GM18519 (cell line): Measurements from ENCODE around the gene INPP4A.

Experiments used
- ATAC-seq: cut with Tn5 transposase; IDR thresholded peaks from one replicate; pipeline ENCODE4 v1.9.1; 2021; ENCODE audit warnings: mild to moderate bottlenecking, moderate library complexity; ENCODE audit not compliant: unreplicated experiment, low FRiP score

Gene INPP4A

GRCh38 chr2:98473995-98474780, 29.5 kb downstream of the INPP4A start:
- peak; percentile 32 for ATAC-seq

DNA sequence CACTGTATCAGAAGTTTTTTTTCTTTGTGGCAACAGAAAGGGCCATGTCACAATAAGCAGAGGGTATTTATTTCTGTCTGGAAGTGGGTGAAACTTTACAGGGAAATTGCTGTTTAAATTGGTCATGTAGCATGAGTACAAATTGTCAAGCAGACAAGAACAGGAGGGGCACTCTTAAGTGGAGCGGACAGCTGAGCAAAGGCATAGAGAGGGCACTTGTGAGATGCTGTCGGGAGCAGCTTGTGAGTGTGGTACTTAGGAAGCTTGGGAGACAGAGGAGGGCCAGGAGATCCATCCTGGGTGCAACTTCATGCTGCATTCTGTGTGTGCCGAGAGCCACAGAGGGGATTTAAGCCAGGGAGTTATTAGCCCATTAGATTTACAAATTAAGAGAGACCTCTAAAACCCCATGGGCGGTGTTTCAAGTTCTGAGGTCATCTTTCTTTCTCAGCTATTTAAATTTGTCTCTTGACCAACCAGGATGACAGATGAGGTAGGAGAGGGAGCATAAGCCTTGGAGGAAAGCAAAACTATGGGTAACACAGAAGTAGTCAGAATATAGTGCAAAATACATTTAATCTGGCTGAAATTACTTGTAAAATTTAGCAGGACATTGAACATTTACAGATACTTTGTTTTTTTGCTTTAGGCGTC, 30.4 kb downstream of the INPP4A start:
- no peak for ATAC-seq

DNA sequence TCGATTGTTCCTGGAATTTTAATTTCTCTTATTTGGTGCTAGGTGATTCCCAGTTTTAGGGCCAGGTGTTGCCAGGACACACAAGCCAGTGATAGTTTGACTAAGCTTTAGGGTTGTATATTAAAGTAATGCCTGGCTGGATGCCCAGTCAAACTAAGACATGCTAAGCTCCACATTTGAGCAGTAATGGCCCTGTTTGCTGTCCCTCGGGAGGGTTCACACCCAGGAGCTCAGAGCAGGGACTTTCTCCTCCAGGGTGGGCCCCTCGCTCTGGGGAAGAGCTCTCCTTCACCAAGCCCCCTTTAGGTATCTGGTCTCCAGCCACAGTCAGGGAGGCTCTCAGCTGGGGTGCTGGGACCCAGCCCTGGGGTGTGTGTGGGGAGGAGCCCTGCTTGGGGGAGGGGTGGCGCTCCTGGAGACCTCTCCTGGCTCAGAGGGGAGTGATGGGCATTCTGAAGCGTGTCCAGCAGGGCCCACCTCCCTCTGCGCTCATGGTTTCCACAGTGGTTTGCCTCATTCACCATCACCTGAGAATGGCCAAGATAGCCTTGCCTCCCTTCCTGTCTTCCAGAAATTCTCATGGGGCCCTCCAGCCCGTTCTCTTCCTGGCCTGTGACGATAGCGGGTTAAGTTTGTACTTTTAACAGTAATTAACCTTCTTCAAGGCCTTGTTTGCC, 31.7 kb downstream of the INPP4A start:
- ATAC-seq, result no peak

DNA sequence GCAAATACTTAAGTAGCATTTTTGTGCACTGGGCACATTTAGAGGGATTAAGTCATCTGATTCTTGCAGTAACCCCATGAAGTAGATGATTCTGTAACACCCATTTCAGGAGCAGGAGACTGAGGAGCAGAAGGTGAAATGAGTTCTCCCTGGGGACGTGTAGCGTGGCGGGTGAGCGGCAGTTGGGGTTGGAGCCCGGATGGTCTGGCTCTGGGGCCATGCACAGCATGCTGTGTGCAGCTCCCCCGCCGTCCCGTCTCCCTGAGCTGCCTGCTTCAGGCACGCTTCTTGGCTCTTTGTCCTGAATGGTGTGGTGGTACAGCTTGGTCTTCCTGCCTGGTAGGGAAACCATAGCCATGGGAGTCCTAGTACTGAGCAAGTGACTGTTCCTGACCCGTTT, 32.4 kb downstream of the INPP4A start:
- ATAC-seq, result no peak

GRCh38 chr2:98477506-98477905, 32.8 kb downstream of the INPP4A start:
- no peak for ATAC-seq

GRCh38 chr2:98478088-98478551, 33.5 kb downstream of the INPP4A start:
- no peak for ATAC-seq

GRCh38 chr2:98478907-98479306, 34.2 kb downstream of the INPP4A start:
- no peak for ATAC-seq

DNA sequence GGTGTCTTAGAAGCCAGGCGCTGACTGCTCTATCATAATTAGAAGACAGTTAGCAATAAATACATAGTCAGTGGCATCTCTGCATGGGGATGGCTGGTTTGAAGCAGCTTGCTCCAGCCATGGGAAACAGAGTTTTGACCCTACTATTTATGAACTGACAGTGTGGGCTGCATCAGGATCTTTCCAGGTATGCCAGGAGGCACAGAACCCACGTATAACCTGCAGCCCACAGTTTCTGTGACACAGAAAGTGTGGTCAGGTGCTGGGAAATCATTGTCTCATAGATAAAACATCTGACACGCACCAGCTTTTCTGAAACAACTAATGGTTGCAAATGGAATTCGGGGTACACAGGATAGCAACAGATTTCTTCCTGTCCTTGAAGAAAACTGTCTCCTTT, 34.7 kb downstream of the INPP4A start:
- ATAC-seq, result no peak

GRCh38 chr2:98479959-98480524, 35.4 kb downstream of the INPP4A start:
- no peak for ATAC-seq

GRCh38 chr2:98480598-98480997, 35.9 kb downstream of the INPP4A start:
- ATAC-seq, result no peak

GRCh38 chr2:98482362-98482761, 37.7 kb downstream of the INPP4A start:
- no peak for ATAC-seq

DNA sequence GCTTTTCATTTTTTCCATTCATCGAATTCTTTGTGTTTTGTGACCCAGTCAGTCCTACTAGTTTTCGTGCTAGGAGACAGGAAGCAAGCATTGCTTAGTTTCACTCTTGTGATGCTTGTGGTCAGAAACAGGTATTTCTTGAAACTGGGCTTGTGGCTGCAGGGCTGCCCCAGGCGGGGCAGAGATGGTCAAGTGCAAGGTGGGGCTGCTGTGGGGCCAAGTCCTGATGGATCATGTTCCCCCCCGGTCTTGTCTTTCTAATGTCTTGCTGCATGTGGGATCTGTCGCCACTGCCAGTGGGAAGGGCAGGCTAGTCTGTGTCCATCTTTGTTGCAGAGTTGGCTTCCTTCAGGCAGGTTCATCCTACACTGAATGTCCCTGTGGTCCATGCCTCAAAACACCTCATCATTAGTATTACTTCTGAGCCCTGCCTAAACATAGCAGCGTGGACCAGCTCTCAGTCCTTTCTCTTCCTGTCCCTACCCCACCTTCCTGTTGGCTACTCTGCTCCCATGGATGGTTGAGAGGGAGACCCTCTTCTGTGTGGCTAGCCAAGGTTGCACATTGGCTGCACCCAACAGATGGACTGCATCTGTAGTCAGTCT, 38.7 kb downstream of the INPP4A start:
- ATAC-seq, result peak; percentile 53

DNA sequence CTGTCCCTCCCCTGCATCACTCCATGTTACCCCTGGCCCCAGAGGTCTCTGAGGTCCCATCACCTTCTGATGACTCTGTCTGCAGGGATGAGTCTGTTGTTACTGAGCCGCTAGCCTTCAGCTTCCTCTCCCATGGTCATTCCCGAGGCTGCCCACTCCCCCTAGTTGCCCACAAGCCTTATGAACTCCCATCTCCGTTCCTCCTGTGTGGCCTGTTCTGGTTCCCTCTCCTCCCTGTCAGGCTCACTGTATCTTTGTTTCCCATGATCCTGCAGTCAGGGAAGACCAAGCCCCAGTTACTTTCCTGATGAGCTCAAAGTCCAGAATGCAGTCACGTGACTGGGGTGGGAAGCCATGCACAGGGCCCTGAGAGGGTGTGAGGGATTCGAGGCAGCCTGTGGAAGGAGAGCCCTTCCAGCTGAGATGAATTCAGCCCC, 39.5 kb downstream of the INPP4A start:
- no peak for ATAC-seq

DNA sequence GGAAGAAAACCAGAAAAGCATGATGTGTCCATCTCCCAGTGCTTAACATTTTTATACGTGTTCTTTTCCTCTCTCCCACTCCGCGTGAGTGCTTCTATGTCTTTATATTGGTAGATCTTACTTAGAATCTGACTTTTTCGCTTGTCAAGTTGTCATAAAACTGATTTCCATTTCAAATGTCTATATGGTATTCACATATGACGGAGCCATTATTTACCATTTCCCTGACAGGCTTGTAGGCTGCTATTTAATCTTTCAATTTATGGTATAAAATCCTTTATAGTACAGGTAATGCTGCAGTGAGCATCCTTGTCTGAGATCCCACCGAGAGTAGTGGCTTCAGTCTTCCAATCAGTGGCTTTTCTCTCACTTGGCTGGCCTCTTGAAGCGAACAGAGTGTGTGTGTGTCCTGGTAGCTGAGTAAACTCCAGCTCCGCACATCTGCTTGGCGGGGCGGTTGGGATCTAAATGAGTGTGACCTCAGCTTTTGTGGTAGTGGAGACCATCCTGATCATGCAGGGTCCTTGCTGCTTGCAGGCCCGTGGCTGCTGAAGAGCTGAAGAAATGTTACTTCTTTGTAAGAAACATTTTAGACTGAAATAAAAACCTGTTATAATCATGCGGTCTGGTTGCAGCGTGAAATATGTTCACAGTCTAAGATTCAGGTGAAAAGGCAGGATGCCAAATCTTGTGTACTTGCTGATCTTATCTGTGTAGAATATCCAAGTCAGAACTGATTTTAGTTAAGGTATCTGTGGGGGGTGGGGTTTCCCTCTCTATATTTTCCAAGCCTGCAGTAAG, 40.2 kb downstream of the INPP4A start:
- ATAC-seq, result no peak

- ATAC-seq, result no peak
These were observed 40.7 kb downstream of the INPP4A start for GRCh38 chr2:98485453-98485755.

DNA sequence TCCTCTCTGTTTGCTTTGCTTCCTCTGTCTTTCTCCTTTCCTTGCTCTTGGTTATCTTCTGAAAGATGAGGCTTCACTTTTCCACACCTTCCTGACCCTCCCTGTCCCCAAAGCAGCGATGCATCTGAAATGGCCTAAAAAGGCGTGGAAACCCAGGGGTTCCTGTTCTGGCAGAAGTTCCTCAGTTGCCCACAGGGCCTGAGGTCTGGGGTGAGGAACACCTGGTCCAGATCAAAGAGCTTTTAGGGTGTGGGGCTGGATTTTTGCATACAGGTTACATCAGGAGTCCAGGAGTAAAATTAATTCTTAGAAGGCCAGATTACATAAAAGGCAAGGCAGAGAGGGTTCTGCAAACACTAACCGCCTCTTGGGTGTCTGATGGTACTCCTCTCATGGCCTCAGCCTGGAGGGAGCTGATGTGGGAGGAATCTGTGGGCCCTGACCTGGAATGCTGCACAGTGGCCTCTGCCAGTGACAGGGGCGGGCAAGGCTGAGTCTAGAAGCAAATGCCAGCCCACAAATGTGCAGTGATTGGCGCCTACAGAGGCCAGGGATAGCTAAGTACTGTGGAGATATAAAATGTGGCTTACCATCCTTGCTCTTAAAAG, 41.8 kb downstream of the INPP4A start:
- no peak for ATAC-seq

DNA sequence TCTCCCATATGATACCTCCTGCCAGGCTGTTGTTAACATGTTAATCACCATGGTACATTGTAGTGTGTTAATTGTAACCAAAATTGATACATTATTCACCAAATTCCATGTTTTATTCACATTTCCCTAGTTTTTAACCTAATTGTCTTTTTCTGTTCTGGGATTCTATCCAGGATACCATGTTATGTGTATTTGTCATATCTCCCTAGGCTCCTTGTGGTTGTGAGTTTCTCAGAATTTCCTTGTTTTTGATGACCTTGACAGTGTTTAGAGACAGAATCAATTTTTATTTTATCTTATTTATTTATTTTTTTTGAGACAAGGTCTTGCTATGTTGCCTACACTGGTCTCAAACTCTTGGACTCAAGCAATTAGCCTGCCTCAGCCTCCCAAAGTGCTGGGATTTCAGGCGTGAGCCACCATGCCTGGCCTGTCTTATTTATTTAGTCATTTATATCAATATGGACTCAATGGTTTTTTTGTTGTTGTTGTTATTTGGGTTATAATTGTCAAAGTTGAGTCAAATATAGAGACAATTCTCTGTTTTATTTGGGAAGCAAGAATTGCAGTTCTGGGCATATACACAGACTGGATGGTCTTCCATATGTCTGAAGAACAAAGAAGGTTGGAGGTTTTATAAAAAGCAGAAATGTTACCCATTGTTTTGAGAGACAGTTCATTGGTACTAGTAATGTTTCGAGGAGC, 42.6 kb downstream of the INPP4A start:
- ATAC-seq, result no peak

- ATAC-seq, result peak; percentile 49
These were observed 43.1 kb downstream of the INPP4A start for GRCh38 chr2:98487806-98488189.

DNA sequence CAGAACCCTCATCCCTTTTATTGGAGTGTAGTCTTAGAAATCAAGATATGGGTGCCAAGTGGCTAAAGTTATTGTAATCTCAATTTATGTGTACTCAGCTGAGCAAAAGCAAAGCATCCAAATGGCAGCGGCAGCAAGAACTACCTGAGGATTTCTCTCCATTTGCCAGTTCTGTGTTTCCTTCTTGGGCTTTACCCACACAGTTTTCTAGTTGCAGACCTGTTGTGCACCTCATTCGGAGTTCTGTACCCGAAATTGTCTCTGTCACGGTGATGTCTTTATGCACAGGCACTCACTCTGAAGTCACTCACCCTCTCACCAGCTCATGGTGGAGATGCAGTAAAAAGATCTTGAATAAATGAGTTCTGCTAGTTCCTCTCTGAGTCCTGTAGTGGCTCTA, 43.6 kb downstream of the INPP4A start:
- no peak for ATAC-seq
